T-helper 17 cell (primary cell): ENCODE measurements around the gene KDM2B. TPM values are rescaled to one million over a fixed set of nuclear protein-coding genes. Genes with fewer than 3 reads are reported as not detected.
"Not testable (repeated sequence)": the region's sequence is repeated elsewhere in the genome, so short reads cannot be mapped to it uniquely, and the experiment has no call there.

ENCODE experiments used
- ATAC-seq: fragments of 150-1000 bp; cut with Tn5 transposase; 2 replicates; pipeline ENCODE4 v1.10.0; 2021; ENCODE audit warnings: mild to moderate bottlenecking, moderate library complexity
- DNase-seq, 3 donors: peaks; one replicate each; pipeline versions ENCODE4 v3.0.0 to v3.0.0-alpha.2; 2020 to 2021
- H3K9me3 ChIP-seq: one replicate; pipeline ENCODE4 v1.7.0; 2013; ENCODE audit warnings: low read length, mild to moderate bottlenecking; ENCODE audit not compliant: control insufficient read depth, poor library complexity, severe bottlenecking
- H3K27ac Mint-ChIP-seq: one replicate; pipeline ENCODE4 v1.8.0; 2022; ENCODE audit warnings: mild to moderate bottlenecking, moderate library complexity, mixed read lengths
- H3K27me3 Mint-ChIP-seq: one replicate; pipeline ENCODE4 v1.8.0; 2022; ENCODE audit warnings: mixed read lengths
- H3K36me3 Mint-ChIP-seq: one replicate; pipeline ENCODE4 v1.8.0; 2022; ENCODE audit warnings: low read depth, mixed read lengths
- H3K4me1 Mint-ChIP-seq: one replicate; pipeline ENCODE4 v1.8.0; 2022; ENCODE audit warnings: mild to moderate bottlenecking, mixed read lengths
- H3K4me3 Mint-ChIP-seq: one replicate; pipeline ENCODE4 v1.8.0; 2022; ENCODE audit warnings: mild to moderate bottlenecking, moderate library complexity, mixed read lengths
- total RNA-seq, 4 donors: library from RNA in 2 of 4; stranded (reverse) in 2 of 4; gene quantifications; one replicate each; pipeline ENCODE4 v1.2.3 and lab custom pipeline; 2022 to 2026

The KDM2B gene
- total RNA-seq, 2 donors from 2014 or later = 87.6 to 94.0 TPM

DNA sequence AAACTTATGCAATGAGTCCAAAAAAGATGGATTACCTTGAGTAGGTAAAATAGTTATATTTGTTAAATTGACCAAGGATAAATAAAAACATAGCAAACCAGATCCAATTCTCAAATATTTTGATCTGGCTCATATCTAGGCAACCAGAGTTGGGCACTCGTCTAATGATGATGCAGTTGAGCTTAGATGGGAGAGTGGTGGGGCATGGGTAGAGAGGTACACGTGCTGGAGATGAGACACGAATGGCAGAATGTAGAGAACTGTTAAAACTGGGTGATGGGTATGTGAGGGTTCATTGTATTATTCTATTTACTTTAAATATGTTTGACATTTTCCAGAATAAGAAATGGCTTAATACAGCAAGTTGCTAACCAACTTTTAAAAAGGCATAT, 188.5 kb downstream of the KDM2B start:
- DNase-seq (no peak), ATAC-seq (no peak)
- no peaks in the 10 kb centered on the region for H3K9me3 ChIP-seq
- Mint-ChIP-seq H3K4me3 (no peak overlapping the region), H3K36me3 (no peaks in the 10 kb centered on the region), H3K27me3 (no peaks in the 10 kb centered on the region), H3K27ac (no peak overlapping the region), H3K4me1 (peaks cover 8% of the 10 kb centered on the region)

DNA sequence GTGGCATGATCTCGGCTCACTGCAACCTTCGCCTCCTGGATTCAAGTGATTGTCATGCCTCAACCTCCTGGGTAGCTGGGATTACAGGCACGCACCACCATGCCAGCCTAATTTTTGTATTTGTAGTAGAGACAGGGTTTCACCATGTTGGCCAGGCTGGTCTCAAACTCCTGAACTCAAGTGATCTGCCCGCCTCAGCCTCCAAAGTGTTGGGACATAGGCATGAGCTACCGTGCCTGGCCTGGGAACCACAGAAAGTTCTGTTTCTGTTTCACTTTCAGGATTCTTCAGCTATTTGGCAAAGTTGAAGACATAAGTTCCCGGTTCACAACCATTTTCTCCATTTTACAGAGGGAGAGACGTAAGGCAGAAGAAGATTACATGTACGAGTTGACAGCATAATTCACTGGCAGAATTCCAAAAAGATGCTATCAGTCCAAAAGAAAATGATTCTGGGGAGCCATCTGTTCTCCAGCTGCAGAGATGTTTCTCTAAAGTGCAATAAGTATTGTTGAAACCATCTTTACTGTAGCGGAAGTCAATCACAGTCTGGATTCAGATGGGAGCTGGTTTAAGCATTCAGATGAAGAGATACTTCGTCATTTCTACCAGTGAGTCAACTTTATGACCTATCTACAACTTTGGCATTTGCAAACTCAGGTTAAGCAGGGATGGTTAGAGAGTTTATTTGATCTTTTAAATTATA, 189.1 kb downstream of the KDM2B start:
- no peaks in the 10 kb centered on the region for H3K27me3 Mint-ChIP-seq
- peak; percentile 32 for ATAC-seq

DNA sequence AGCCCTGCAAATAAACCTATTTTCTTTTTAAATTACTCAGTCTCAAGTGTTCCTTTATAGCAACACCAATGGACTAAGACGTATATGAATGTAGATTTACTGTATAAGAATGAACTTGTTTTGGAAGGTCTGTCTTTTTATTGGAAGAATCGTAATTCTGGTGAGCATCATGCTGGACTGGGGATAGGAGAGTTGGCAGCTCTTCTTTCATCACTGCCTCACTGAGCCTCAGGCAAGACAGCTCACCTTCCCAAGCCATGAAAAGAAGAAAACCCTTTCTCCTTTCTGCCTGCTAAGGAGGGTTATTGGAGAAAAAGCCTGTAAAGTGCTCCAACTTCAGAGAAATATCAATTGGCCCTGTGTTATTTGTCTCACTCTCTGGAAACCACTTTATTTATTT, 190.0 kb downstream of the KDM2B start:
- H3K4me1 Mint-ChIP-seq = peaks cover 8% of the 10 kb centered on the region
- H3K27me3 Mint-ChIP-seq = peaks cover under 1% of the 10 kb centered on the region
- no peak overlapping the region for H3K27ac Mint-ChIP-seq
- ATAC-seq = no peak
- no peak for DNase-seq
- no peaks in the 10 kb centered on the region for H3K9me3 ChIP-seq
- H3K4me3 Mint-ChIP-seq = no peak overlapping the region
- H3K36me3 Mint-ChIP-seq = no peaks in the 10 kb centered on the region

More for the DNA sequence above, 189.1 kb downstream of the KDM2B start:
- Mint-ChIP-seq H3K36me3 (no peaks in the 10 kb centered on the region), H3K4me1 (peaks cover 8% of the 10 kb centered on the region), H3K4me3 (peak overlapping the region; percentile 70), H3K27ac (peak overlapping the region; percentile 79)
- H3K9me3 ChIP-seq = no peaks in the 10 kb centered on the region
- no peak for DNase-seq

DNA sequence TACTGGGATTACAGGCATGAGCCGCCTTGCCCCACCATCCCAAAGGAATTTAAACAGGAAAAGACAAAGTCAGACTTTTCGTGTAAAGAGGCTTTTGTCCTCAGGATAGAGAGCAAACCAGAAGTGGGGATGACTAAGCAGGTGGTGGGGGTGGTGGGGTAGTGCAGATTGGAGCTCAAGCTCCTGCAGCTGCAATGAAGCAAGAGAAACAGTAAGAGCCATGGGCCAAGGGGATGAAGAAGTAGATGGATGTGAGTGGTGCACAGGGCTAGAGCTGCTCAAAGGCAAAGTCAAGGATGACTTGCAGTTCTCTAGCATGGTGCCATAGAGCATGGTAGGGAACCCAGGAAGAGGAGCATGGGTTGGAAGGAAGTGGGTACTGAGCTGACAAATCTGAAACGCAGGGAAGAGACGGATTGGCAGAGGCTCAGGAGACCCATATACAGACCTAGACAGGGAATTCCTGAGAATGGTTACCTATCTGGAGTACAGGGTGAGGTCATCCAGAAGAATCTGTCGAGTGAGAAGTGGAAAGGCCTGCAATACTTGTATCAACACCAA, 192.3 kb downstream of the KDM2B start:
- no peaks in the 10 kb centered on the region for H3K9me3 ChIP-seq
- Mint-ChIP-seq H3K4me1 (peaks cover 8% of the 10 kb centered on the region), H3K4me3 (no peak overlapping the region), H3K36me3 (no peaks in the 10 kb centered on the region), H3K27me3 (peaks cover 7% of the 10 kb centered on the region), H3K27ac (no peak overlapping the region)
- DNase-seq = no peak
- no peak for ATAC-seq

DNA sequence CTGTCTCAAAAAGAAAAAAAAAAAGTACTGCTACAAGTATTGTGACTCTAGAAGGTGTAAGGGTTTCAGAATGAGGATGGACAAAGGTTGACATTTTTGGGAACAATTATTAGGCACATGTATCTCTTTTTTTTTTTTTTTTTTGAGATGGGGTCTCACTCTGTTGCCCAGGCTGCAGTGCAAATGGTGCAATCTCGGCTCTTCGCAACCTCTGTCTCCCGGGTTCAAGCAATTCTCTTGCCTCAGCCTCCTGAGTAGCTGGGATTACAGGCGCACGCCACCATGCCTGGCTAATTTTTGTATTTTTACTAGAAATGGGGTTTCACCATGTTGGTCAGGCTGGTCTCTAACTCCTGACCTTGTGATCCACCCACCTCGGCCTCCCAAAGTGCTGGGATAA, 195.9 kb downstream of the KDM2B start:
- not testable (repeated sequence) for ATAC-seq, H3K27ac Mint-ChIP-seq, DNase-seq, H3K27me3 Mint-ChIP-seq, H3K9me3 ChIP-seq, H3K4me1 Mint-ChIP-seq, H3K36me3 Mint-ChIP-seq, H3K4me3 Mint-ChIP-seq

- no peak for DNase-seq
- no peak for ATAC-seq
- H3K4me3 Mint-ChIP-seq = no peak overlapping the region
- peaks cover 7% of the 10 kb centered on the region for H3K27me3 Mint-ChIP-seq
- H3K27ac Mint-ChIP-seq = no peak overlapping the region
- H3K9me3 ChIP-seq = no peaks in the 10 kb centered on the region
- H3K36me3 Mint-ChIP-seq = no peaks in the 10 kb centered on the region
- H3K4me1 Mint-ChIP-seq = no peaks in the 10 kb centered on the region
Measured at GRCh38 chr12:121383601-121384021, 197.2 kb downstream of the KDM2B start.

DNA sequence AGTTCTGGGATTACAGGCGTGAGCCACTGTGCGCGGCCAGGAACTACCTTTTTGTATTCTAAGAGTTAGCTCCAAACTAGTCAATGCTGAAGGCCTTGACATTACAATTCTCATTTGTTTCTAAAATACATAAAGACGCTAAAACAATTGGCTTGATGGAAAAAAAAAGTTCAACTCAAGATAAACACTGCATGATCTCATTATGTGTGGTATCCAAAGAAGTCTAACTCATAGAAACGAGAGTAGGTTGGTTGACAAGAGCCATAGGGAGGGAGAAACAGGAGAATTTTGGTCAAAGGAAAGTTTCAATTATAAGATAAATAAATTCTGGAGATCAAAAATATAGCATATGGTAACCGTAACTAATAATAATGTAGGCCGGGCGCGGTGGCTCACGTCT, 200.9 kb downstream of the KDM2B start:
- ATAC-seq = no peak
- no peaks in the 10 kb centered on the region for H3K36me3 Mint-ChIP-seq
- DNase-seq = no peak
- no peaks in the 10 kb centered on the region for H3K9me3 ChIP-seq
- H3K4me3 Mint-ChIP-seq = no peak overlapping the region
- no peak overlapping the region for H3K27ac Mint-ChIP-seq
- no peaks in the 10 kb centered on the region for H3K4me1 Mint-ChIP-seq
- no peaks in the 10 kb centered on the region for H3K27me3 Mint-ChIP-seq

Other genes with a start within 250 kb of the KDM2B start
- 100 to 1,000 TPM; 107 to 130 TPM for gene ANAPC5, start 228.6 kb downstream of the KDM2B start, total RNA-seq
- gene RNF34, start 180.9 kb downstream of the KDM2B start, total RNA-seq = 10 to 100 TPM; 63.8 to 63.9 TPM
- gene ORAI1, start 45.5 kb upstream of the KDM2B start, total RNA-seq = 10 to 100 TPM; 51.3 to 52.0 TPM
- 1 to 10 TPM; 8.5 to 9.5 TPM for gene MORN3, start 88.6 kb upstream of the KDM2B start, total RNA-seq
- 1 to 10 TPM; 6.9 to 7.0 TPM for gene TMEM120B, start 131.7 kb upstream of the KDM2B start, total RNA-seq
- 100 to 1,000 TPM; 121 to 122 TPM for gene RHOF, start 212.7 kb upstream of the KDM2B start, total RNA-seq
- gene SETD1B, start 223.0 kb upstream of the KDM2B start, total RNA-seq = 10 to 100 TPM; 54.5 to 64.1 TPM